Endothelial cell of umbilical vein (primary cell): ENCODE results near the gene LHFPL2. TPM values are rescaled to one million over a fixed set of nuclear protein-coding genes. Genes with fewer than 3 reads are reported as not detected.

ENCODE experiments used
- BruUV-seq: library from RNA; stranded (reverse); fragments of 400-500 nt; replicated peaks from 2 replicates; lab custom pipeline; 2021; lab: Mats Ljungman, UMichigan
- CTCF ChIA-PET: fragments of 300-600, 350-600 bp; sonication (Branson Sonifier 250); formaldehyde crosslinking; loops from one replicate; lab custom pipeline; 2021; ENCODE audit warnings: antibody characterized with exemption, inconsistent platforms; lab: Charles Lee
- POLR2A ChIA-PET: fragments of 300-600, 350-600 bp; sonication (Branson Sonifier 250); formaldehyde crosslinking; loops from one replicate; lab custom pipeline; 2021; ENCODE audit warnings: antibody characterized with exemption, inconsistent platforms; lab: Charles Lee
- DNase-seq: peaks from one replicate; pipeline ENCODE4 v3.0.0-alpha.2; 2011; ENCODE audit warnings: low read depth, low spot score
- FAIRE-seq: peaks from 2 replicates; lab custom pipeline; 2011; peaks lifted over from hg19 to GRCh38; lab: Jason Lieb, UNC
- H2AFZ ChIP-seq: 2 replicates; pipeline ENCODE4 v1.6.0; 2012; ENCODE audit warnings: low read depth, low read length, control low read depth, inconsistent platforms
- H3K27ac ChIP-seq: 2 replicates; pipeline ENCODE4 v1.5.1; 2011; ENCODE audit warnings: low read depth, mild to moderate bottlenecking, control low read depth, low read length, moderate library complexity; ENCODE audit not compliant: insufficient read depth
- H3K27me3 ChIP-seq, 2 experiments: 2 replicates each; pipeline versions ENCODE4 v1.6.0 to v1.6.1; 2011; ENCODE audit warnings: low read length in 2 of 2, mixed read lengths in 1 of 2; ENCODE audit not compliant: control insufficient read depth in 2 of 2, insufficient read depth in 2 of 2
- H3K36me3 ChIP-seq, 2 experiments: 2 replicates in 1 of 2; 3 replicates in 1 of 2; pipeline ENCODE4 v1.5.1; 2011; ENCODE audit warnings: low read length in 2 of 2, mild to moderate bottlenecking in 1 of 2, moderate library complexity in 1 of 2; ENCODE audit not compliant: control insufficient read depth in 2 of 2, insufficient read depth in 2 of 2; ENCODE audit errors: extremely low read depth in 1 of 2
- H3K4me1 ChIP-seq: 3 replicates; pipeline ENCODE4 v1.5.1; 2011; ENCODE audit warnings: mild to moderate bottlenecking, low read length; ENCODE audit not compliant: control insufficient read depth, insufficient read depth; ENCODE audit errors: extremely low read depth
- H3K4me2 ChIP-seq: 2 replicates; pipeline ENCODE4 v1.6.1; 2011; ENCODE audit warnings: low read length, control low read depth, mixed read lengths; ENCODE audit not compliant: insufficient read depth
- H3K4me3 ChIP-seq, 3 experiments: fragments of 200-600 bp in 1 of 3; sonication (generic), shearing (Covaris generic) in 1 of 3; replicated peaks in 1 of 3; 2 replicates each; pipeline ENCODE4 v1.5.1; 2011 to 2016; ENCODE audit warnings: control low read depth in 3 of 3, low read length in 3 of 3, mild to moderate bottlenecking in 2 of 3, inconsistent platforms in 1 of 3, low read depth in 1 of 3, moderate library complexity in 1 of 3; ENCODE audit not compliant: insufficient read depth in 1 of 3
- H3K79me2 ChIP-seq: 2 replicates; pipeline ENCODE4 v1.6.0; 2012; ENCODE audit warnings: low read length, inconsistent platforms; ENCODE audit not compliant: control insufficient read depth, insufficient read depth
- H3K9ac ChIP-seq: replicated peaks from 2 replicates; pipeline ENCODE3; 2011; ENCODE audit warnings: low read length, control low read depth; ENCODE audit not compliant: insufficient read depth; ENCODE audit errors: extremely low read depth
- H3K9me1 ChIP-seq: replicated peaks from 3 replicates; pipeline ENCODE4 v1.6.0; 2011; ENCODE audit warnings: mild to moderate bottlenecking, low read length; ENCODE audit not compliant: control insufficient read depth, insufficient read depth; ENCODE audit errors: extremely low read depth
- H3K9me3 ChIP-seq: replicated peaks from 2 replicates; pipeline ENCODE4 v1.5.1; 2012; ENCODE audit warnings: low read length, inconsistent platforms; ENCODE audit not compliant: control insufficient read depth, insufficient read depth
- H4K20me1 ChIP-seq: replicated peaks from 2 replicates; pipeline ENCODE3; 2011; ENCODE audit warnings: mild to moderate bottlenecking, low read length; ENCODE audit not compliant: control insufficient read depth, insufficient read depth; ENCODE audit errors: extremely low read depth
- EZH2 ChIP-seq: IDR thresholded peaks from 2 replicates; pipeline ENCODE4 v1.6.1; 2012; ENCODE audit warnings: borderline replicate concordance, low read depth, mild to moderate bottlenecking, moderate library complexity, low read length, inconsistent platforms; ENCODE audit not compliant: severe bottlenecking
- FOS ChIP-seq: IDR thresholded peaks from 2 replicates; pipeline ENCODE4 v1.6.1; 2011; ENCODE audit warnings: mild to moderate bottlenecking, low read length, moderate library complexity, borderline replicate concordance; ENCODE audit not compliant: insufficient read depth
- GATA2 ChIP-seq: IDR thresholded peaks from 2 replicates; pipeline ENCODE4 v1.7.0; 2011; ENCODE audit warnings: low read depth, mild to moderate bottlenecking, moderate library complexity, mixed read lengths, low read length; ENCODE audit not compliant: insufficient read length, insufficient read depth
- MYC ChIP-seq: IDR thresholded peaks from one replicate; pipeline ENCODE4 v1.6.1; 2011; ENCODE audit warnings: mild to moderate bottlenecking, low read depth, low read length
- POLR2A ChIP-seq: IDR thresholded peaks from 2 replicates; pipeline ENCODE4 v1.6.1; 2012; ENCODE audit warnings: low read depth, mild to moderate bottlenecking, control low read depth, low read length
- POLR2AphosphoS5 ChIP-seq: IDR thresholded peaks from 2 replicates; pipeline ENCODE4 v1.6.1; 2012; ENCODE audit warnings: low read depth, mild to moderate bottlenecking, control low read depth, low read length, moderate library complexity; ENCODE audit not compliant: insufficient read depth
- dilution Hi-C: fragments of 300-500 bp; cut with MboI; formaldehyde crosslinking; loops from one replicate; pipeline ENCODE4 v1.15.0; 2019; ENCODE audit warnings: low sequenced_read_pairs; ENCODE audit not compliant: extremely low pct_ligation_motif_present
- intact Hi-C: fragments of 100-400 bp; cut with micrococcal nuclease; formaldehyde crosslinking; loops from one replicate; pipeline ENCODE4 v1.10.0; 2022
- polyA plus RNA-seq, 4 experiments: library from polyadenylated mRNA; depleted of rRNA in 3 of 4; stranded (reverse) in 3 of 4; unstranded in 1 of 4; fragments of >200 nt; gene quantifications; 2 replicates each; pipeline versions ENCODE4 v1.2.1 to v1.2.3, GENCODE V29; 2011 to 2012; ENCODE audit warnings: missing spikeins in 1 of 4
- total RNA-seq: library from RNA; stranded (reverse); gene quantifications from 2 replicates; pipeline ENCODE4 v1.2.3, GENCODE V29; 2021
- TF ChIP-seq, protein P1 (sequence below): IDR thresholded peaks from 2 replicates; pipeline ENCODE4 v1.6.1; 2011; ENCODE audit not compliant: insufficient read depth, insufficient read length
- TF ChIP-seq, protein P2 (sequence below), 2 donors: IDR thresholded peaks; 1 replicate in 1 of 2; 2 replicates in 1 of 2; pipeline ENCODE4 v1.5.1; 2011; ENCODE audit warnings: low read length in 2 of 2, mild to moderate bottlenecking in 2 of 2, moderate library complexity in 2 of 2, control low read depth in 1 of 2, inconsistent platforms in 1 of 2, low read depth in 1 of 2; ENCODE audit not compliant: insufficient read depth in 1 of 2; ENCODE audit errors: extremely low read depth in 1 of 2

LHFPL2 gene
- total and polyA plus RNA-seq, 2 donors (not counting 3 experiments of a cell fraction or from before 2014, with no cell fraction given) = 9.6 to 36.3 TPM

DNA sequence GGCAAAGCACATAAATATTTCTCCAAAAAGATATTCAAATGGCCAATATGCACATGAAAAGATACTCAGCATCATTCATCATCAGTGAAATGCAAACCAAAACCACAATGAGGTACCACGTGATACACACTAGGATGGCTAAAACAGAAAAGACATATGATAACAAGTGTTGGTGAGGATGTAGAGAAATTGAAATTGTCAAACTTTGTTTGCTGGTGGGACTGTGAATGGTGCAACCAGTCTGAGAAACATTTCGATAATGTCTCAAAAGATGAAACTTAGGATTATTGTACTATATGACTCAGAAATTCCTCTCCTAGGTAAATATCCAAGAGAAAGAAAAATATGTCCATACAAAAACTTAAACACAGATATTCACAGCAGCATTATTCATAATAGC lies 8.6 kb upstream of the LHFPL2 start:
- Histone ChIP-seq H3K4me3 (no peak overlapping the region), H3K4me2 (no peak overlapping the region), H3K9me3 (no peaks in the 10 kb centered on the region), H3K27ac (no peak overlapping the region), H3K4me1 (peaks cover 12% of the 10 kb centered on the region), H2AFZ (no peak overlapping the region), H4K20me1 (no peaks in the 10 kb centered on the region), H3K36me3 (no peaks in the 10 kb centered on the region), H3K9ac (no peak overlapping the region), H3K9me1 (no peaks in the 10 kb centered on the region), H3K79me2 (no peaks in the 10 kb centered on the region), H3K27me3 (no peaks in the 10 kb centered on the region)
- BruUV-seq = no TSS peak
- ChIA-PET POLR2A (no interaction called here), CTCF (no interaction called here)
- FAIRE-seq (no peak), DNase-seq (no peak)
- TF ChIP-seq POLR2AphosphoS5 (no peak), MYC (no peak), FOS (no peak), POLR2A (no peak), GATA2 (no peak), EZH2 (no peak)
- TF ChIP-seq, protein P1, sequence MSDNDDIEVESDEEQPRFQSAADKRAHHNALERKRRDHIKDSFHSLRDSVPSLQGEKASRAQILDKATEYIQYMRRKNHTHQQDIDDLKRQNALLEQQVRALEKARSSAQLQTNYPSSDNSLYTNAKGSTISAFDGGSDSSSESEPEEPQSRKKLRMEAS = no peak
- TF ChIP-seq, protein P2, sequence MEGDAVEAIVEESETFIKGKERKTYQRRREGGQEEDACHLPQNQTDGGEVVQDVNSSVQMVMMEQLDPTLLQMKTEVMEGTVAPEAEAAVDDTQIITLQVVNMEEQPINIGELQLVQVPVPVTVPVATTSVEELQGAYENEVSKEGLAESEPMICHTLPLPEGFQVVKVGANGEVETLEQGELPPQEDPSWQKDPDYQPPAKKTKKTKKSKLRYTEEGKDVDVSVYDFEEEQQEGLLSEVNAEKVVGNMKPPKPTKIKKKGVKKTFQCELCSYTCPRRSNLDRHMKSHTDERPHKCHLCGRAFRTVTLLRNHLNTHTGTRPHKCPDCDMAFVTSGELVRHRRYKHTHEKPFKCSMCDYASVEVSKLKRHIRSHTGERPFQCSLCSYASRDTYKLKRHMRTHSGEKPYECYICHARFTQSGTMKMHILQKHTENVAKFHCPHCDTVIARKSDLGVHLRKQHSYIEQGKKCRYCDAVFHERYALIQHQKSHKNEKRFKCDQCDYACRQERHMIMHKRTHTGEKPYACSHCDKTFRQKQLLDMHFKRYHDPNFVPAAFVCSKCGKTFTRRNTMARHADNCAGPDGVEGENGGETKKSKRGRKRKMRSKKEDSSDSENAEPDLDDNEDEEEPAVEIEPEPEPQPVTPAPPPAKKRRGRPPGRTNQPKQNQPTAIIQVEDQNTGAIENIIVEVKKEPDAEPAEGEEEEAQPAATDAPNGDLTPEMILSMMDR (IDR thresholded peaks at IDR 0.05; ENCODE audit: extremely low read depth in 1 of 2, insufficient read depth in 1 of 2, low read depth in 1 of 2, low read length in 2 of 2) = no peak
- intact Hi-C loops (no loop called here), dilution Hi-C loops (no loop called here)
